HUES6 (cell line): ENCODE measurements around the gene SCRN3.
"Not testable (repeated sequence)": the region's sequence is repeated elsewhere in the genome, so short reads cannot be mapped to it uniquely, and the experiment has no call there.

Source experiments
- H3K27ac ChIP-seq: 2 replicates; pipeline ENCODE4 v1.7.0; 2013; ENCODE audit warnings: low read depth, mild to moderate bottlenecking, low read length, inconsistent platforms
- H3K27me3 ChIP-seq: 2 replicates; pipeline ENCODE4 v1.6.1; 2013; ENCODE audit warnings: low read length; ENCODE audit not compliant: control insufficient read depth, insufficient read depth
- H3K36me3 ChIP-seq: 2 replicates; pipeline ENCODE4 v1.6.1; 2013; ENCODE audit warnings: low read length; ENCODE audit not compliant: control insufficient read depth, insufficient read depth
- H3K4me1 ChIP-seq: 2 replicates; pipeline ENCODE4 v1.6.1; 2013; ENCODE audit warnings: low read length; ENCODE audit not compliant: control insufficient read depth, insufficient read depth
- H3K4me3 ChIP-seq: 2 replicates; pipeline ENCODE4 v1.5.1; 2013; ENCODE audit warnings: low read depth, low read length
- H3K9ac ChIP-seq: one replicate; pipeline ENCODE4 v1.6.1; 2013; ENCODE audit warnings: mild to moderate bottlenecking, low read length
- H3K9me3 ChIP-seq: 2 replicates; pipeline ENCODE4 v1.6.1; 2013; ENCODE audit warnings: low read depth, low read length; ENCODE audit not compliant: control insufficient read depth, insufficient read depth

Gene SCRN3

DNA sequence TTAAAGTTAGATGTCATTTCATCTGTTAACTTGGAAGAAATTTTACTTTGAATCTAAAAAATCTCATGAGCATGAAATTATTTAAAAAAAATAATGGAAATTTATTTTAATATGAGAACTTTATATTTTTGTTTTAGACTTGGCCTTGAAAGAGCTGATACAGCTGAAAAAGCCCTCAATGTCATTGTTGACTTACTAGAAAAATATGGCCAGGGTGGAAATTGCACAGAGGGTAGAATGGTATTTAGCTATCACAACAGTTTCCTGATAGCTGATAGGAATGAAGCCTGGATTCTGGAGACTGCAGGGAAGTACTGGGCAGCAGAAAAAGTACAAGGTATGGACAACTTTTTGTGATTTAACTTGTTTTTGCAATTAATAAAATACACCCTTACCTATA, 5.3 kb downstream of the SCRN3 start:
- H3K9me3 ChIP-seq, result no peaks in the 10 kb centered on the region
- no peak overlapping the region for H3K4me3 ChIP-seq
- no peak overlapping the region for H3K27ac ChIP-seq
- H3K27me3 ChIP-seq, result no peaks in the 10 kb centered on the region
- H3K9ac ChIP-seq, result no peak overlapping the region
- no peaks in the 10 kb centered on the region for H3K36me3 ChIP-seq
- H3K4me1 ChIP-seq, result no peaks in the 10 kb centered on the region

DNA sequence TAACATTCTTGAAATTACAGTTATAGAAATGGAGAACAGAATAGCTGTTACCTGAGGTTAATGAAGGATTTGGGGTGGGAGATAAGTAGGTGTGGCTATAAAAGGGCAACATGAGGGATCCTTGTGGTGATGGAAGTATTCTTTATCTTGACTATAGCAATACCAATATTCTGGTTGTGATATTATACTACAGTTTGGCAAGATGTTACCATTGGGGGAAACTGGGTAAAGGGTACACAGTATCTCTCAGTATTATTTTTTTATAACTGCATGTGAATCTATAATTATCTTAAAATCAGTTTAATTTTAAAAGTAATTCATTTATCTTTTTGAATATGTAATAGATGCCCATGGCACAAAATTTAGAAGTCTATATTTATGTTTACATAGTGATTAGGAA, 8.1 kb downstream of the SCRN3 start:
- Histone ChIP-seq H3K4me1 (no peaks in the 10 kb centered on the region), H3K27ac (no peak overlapping the region), H3K9me3 (no peaks in the 10 kb centered on the region), H3K4me3 (no peak overlapping the region), H3K27me3 (no peaks in the 10 kb centered on the region), H3K36me3 (no peaks in the 10 kb centered on the region), H3K9ac (no peak overlapping the region)

DNA sequence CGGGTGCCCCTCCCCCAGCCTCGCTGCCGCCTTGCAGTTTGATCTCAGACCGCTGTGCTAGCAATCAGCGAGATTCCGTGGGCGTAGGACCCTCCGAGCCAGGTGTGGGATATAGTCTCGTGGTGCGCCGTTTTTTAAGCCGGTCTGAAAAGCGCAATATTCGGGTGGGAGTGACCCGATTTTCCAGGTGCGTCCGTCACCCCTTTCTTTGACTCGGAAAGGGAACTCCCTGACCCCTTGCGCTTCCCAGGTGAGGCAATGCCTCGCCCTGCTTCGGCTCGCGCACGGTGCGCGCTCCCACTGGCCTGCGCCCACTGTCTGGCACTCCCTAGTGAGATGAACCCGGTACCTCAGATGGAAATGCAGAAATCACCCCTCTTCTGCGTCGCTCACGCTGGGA, 14.5 kb downstream of the SCRN3 start:
- H3K4me1 ChIP-seq, H3K9ac ChIP-seq, H3K9me3 ChIP-seq, H3K27me3 ChIP-seq, H3K36me3 ChIP-seq: not testable (repeated sequence)
- Histone ChIP-seq H3K27ac (peak overlapping the region; percentile 59), H3K4me3 (peak overlapping the region; percentile 58)

DNA sequence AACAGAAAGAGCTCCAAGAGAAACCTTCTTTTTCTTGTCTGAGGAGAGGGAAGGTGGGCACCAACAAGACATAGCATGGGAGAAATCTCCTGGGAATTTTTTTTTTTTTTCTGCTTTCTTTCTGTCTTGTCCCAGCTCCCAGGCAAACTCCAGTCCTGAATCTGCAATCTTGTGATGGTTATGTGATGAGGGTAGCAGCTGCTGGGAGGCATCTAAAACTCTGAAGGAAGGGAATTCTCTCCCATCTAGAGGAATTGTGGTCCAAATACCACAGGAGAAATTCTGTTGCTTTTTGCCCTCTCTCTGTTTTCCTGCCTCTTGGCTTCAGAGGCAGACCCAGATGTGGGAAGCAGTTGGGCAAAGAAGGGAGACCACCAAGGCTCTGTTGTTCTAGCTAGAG, 16.7 kb downstream of the SCRN3 start:
- no peaks in the 10 kb centered on the region for H3K27me3 ChIP-seq
- peaks cover 6% of the 10 kb centered on the region for H3K4me1 ChIP-seq
- no peak overlapping the region for H3K9ac ChIP-seq
- H3K27ac ChIP-seq, result no peak overlapping the region
- H3K9me3 ChIP-seq, result no peaks in the 10 kb centered on the region
- no peak overlapping the region for H3K4me3 ChIP-seq
- H3K36me3 ChIP-seq, result no peaks in the 10 kb centered on the region

DNA sequence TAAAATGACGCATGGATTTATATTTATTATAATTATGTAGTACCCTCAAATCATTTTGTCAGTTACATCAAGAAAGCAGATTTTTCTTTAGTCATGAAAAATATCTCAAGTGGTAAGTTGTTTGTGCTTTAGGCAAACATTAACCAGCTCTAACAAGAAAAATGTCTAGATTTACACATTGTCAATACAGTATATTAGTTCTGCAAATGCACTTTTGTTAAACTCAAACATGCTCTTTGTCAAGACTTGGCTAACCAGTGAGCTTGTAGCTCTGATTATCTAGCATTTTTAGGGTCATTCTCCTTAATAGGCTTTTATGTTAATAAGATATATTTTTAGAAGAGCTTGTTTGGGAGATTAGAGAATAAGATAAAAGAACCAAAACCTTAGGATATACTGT, 32.7 kb downstream of the SCRN3 start:
- Histone ChIP-seq H3K4me1 (no peaks in the 10 kb centered on the region), H3K27ac (no peak overlapping the region), H3K9me3 (peaks cover 3% of the 10 kb centered on the region; the same call in 1 of the 2 replicates), H3K4me3 (no peak overlapping the region), H3K9ac (no peak overlapping the region), H3K36me3 (peaks cover 23% of the 10 kb centered on the region), H3K27me3 (no peaks in the 10 kb centered on the region)

DNA sequence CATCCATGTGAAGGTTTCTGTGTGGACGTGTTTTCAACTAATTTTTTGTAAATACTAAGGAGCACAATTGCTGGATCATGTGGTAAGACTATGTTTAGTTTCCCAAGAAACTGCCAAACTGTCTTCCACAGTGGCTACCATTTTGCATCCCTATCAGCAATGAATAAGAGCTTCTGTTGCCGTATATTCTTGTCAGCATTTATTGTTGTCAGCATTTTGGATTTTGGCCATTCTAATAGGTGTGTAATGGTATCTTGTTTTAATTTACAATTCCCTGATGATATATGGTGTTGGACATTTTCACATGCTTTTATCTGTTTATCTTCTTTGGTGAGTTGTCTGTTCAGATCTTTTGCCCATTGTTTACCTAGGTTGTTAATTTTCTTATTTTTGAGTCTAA, 34.5 kb downstream of the SCRN3 start:
- H3K36me3 ChIP-seq, result peaks cover 17% of the 10 kb centered on the region
- peaks cover 3% of the 10 kb centered on the region; the same call in 1 of the 2 replicates for H3K9me3 ChIP-seq
- H3K4me1 ChIP-seq, result no peaks in the 10 kb centered on the region
- H3K27me3 ChIP-seq, result no peaks in the 10 kb centered on the region
- no peak overlapping the region for H3K27ac ChIP-seq
- no peak overlapping the region for H3K9ac ChIP-seq
- H3K4me3 ChIP-seq, result no peak overlapping the region

DNA sequence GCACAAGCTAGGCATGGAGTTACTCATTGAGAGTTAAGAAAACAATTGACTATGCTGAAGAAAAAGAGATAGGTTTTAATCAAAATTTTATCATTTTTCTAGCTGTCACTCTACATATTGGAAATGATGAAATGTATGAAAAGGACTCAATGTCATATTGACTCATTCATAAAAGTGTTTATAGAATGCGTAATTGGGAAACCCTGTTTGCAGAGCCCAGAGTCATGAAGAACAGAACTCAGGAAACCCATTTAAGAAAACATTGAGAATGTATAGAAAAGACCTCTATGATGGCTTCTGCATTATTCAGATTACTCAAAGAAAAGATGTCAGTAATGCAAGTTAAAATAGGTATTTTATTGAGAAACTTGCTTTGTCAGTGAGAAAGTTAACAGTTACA, 36.4 kb downstream of the SCRN3 start:
- Histone ChIP-seq H3K4me1 (no peaks in the 10 kb centered on the region), H3K9ac (no peak overlapping the region), H3K4me3 (no peak overlapping the region), H3K9me3 (peaks cover 3% of the 10 kb centered on the region; the same call in 1 of the 2 replicates), H3K27me3 (no peaks in the 10 kb centered on the region), H3K27ac (no peak overlapping the region), H3K36me3 (peaks cover 17% of the 10 kb centered on the region)

DNA sequence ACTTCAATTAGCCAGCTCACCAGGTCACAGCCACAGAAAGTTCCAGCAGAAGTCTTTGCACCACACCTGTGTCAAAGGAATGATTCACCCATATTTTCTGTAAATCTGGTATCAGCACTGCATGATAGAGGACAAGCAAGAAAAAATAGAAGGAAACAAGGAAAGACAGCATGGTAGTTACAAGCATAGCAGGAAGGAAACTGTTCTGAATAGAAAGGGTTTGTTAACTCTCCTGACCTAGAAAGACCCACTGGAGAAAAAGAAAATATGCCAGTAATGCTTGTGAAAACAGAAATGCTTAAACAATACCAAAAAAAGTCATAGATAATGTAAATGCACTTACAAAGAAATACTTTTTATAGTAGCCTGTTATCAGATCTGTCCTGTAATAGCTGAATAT, 40.8 kb downstream of the SCRN3 start:
- Histone ChIP-seq H3K27me3 (no peaks in the 10 kb centered on the region), H3K27ac (no peak overlapping the region), H3K36me3 (peaks cover 2% of the 10 kb centered on the region; the same call in 1 of the 2 replicates), H3K9ac (no peak overlapping the region), H3K4me3 (no peak overlapping the region), H3K4me1 (no peaks in the 10 kb centered on the region), H3K9me3 (no peaks in the 10 kb centered on the region)

DNA sequence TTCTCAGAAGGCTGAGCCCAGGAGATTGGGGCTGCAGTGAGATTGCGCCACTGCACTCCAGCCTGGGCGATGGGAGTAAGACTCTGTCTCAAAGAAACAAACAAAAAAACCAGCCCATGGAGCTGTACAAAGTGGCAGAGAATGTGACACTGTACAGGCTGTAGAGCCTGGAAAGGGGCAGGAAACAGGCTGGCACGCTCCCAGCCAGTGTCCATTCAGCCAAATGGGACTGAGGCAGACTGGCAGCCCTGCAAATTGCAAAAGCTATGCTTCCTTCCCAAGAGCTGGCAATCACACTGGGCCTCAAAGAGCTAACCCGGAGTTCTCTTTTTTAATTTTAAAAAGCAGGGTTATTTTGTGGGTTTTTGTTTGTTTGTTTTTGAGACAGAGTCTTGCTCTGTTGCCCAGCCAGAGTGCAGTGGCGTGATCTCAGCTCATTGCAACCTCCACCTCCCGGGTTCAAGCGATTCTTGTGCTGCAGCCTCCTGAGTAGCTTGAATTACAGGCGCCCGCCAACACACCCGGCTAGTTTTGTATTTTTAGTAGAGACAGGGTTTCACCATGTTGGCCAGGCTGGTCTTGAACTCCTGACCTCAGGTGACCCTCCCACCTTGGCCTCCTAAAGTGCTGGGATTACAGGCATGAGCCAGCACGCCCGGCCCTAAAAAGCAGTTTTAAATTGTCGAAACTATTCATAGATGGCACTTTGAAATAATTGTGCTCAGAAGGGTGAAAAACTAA, 42.8 kb downstream of the SCRN3 start:
- no peaks in the 10 kb centered on the region for H3K36me3 ChIP-seq
- H3K4me1 ChIP-seq, result peaks cover 12% of the 10 kb centered on the region; the same call in 1 of the 2 replicates
- no peaks in the 10 kb centered on the region for H3K27me3 ChIP-seq
- no peak overlapping the region for H3K4me3 ChIP-seq
- H3K27ac ChIP-seq, result no peak overlapping the region
- no peaks in the 10 kb centered on the region for H3K9me3 ChIP-seq
- no peak overlapping the region for H3K9ac ChIP-seq

DNA sequence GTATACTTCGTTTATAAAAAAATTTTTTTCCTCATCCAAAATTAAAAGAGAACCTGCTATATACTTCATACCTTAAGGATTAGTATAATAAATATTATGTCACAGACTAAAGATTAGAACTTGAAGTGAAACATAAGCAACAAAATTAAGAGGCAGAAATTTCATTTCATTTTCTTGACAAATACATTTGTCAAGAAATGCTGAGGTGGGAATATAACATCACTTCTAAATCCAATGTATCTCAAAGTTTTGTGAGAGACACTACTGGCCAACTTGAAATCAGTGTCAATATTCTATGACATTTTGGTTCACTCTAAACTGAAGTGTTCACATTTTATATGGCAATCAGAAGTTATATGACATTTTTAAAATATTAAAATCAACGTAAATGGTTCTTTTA, 43.8 kb downstream of the SCRN3 start:
- Histone ChIP-seq H3K9me3 (no peaks in the 10 kb centered on the region), H3K27me3 (no peaks in the 10 kb centered on the region), H3K36me3 (no peaks in the 10 kb centered on the region), H3K27ac (no peak overlapping the region), H3K4me1 (peaks cover 12% of the 10 kb centered on the region; the same call in 1 of the 2 replicates), H3K4me3 (no peak overlapping the region), H3K9ac (no peak overlapping the region)

DNA sequence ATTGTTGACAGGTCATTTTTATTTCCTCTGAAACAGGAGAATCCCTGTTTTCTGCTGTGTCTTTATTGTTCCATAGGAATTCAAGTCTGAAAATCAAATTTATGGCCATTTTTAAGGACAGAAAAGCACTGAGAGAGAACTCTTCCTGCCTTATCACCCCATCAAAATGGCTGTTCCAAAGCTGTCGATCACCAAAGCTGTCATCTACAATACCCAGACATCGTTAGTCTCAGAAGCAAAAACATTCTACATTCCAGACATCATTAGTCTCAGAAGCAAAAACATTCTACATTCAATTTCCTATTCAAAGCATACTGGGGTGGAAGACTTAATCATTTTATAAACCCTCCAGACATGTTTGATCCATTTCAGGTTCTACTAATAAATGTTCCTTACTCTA, 44.4 kb downstream of the SCRN3 start:
- H3K27me3 ChIP-seq, result no peaks in the 10 kb centered on the region
- peaks cover 12% of the 10 kb centered on the region; the same call in 1 of the 2 replicates for H3K4me1 ChIP-seq
- no peaks in the 10 kb centered on the region for H3K36me3 ChIP-seq
- H3K4me3 ChIP-seq, result no peak overlapping the region
- H3K9me3 ChIP-seq, result no peaks in the 10 kb centered on the region
- H3K9ac ChIP-seq, result no peak overlapping the region
- H3K27ac ChIP-seq, result no peak overlapping the region
